ENCODE results near the gene WEE1.

- no peak for TF ChIP-seq CTCF (IDR thresholded peaks at IDR 0.05; ENCODE audit: poor library complexity)
- no peak for TF ChIP-seq EZH2 (IDR thresholded peaks at IDR 0.05; ENCODE audit: borderline replicate concordance)
- TF ChIP-seq EZH2phosphoT487 (IDR thresholded peaks at IDR 0.05; ENCODE audit: low read depth, severe bottlenecking, unreplicated experiment) = no peak
Measured at GRCh38 chr11:9594267-9595046, 21.0 kb downstream of the WEE1 start.

All from hepatocyte (in vitro differentiated cells).